ENCODE measurements around the gene LMNTD2. TPM values are rescaled to one million over a fixed set of nuclear protein-coding genes. Genes with fewer than 3 reads are reported as not detected.

The LMNTD2 gene
- total and polyA plus RNA-seq, 2 donors, result 0.37 to 1.2 TPM

GRCh38 chr11:567629-568292, 7.2 kb upstream of the LMNTD2 start:
- Histone ChIP-seq H3K4me1 (ENCODE audit: insufficient read depth) (no peaks in the 10 kb centered on the region), H3K4me3 (ENCODE audit: low read depth, low read length) (peak overlapping the region; percentile 66), H3K36me3 (ENCODE audit: insufficient read depth) (no peaks in the 10 kb centered on the region), H3K27ac (ENCODE audit: low read depth) (peak overlapping the region; percentile 71)
- DNase-seq (ENCODE audit: extremely low spot score), result no peak
- 22% methylated on average over 41 of the region's 41 CpGs for WGBS

DNA sequence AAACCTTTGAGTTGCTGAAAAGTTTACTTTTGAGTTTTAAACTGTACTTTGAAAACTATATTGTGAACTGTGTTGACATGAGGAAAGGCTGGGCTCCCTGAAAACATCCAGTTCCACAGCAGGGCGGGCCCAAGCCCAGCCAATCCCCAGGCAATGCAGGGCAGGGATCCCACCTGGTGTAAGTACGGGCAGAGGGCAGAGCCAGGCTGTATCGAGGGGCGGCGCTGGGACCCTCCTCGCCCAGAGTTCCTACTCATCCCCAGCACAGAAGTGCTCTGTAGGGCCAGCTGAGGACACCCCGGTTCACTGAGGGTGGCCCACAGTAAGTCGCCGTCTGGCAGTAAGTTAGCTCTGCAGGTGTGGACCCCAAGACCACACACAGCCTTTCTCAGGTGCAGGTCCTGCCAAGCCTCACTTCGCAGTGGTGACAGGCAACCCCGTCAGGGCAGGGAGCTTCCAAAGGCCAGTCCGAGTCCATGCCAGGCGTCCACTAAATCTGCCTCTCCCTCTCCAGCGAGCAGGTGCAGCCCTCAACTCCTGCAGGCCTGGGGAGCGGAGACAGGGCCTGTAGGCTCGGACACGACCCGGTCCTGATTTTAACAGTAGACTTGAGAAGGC, 6.6 kb upstream of the LMNTD2 start:
- Histone ChIP-seq H3K36me3 (ENCODE audit: insufficient read depth) (no peaks in the 10 kb centered on the region), H3K27ac (ENCODE audit: low read depth) (no peak overlapping the region), H3K4me3 (ENCODE audit: low read depth, low read length) (no peak overlapping the region), H3K4me1 (ENCODE audit: insufficient read depth) (no peaks in the 10 kb centered on the region)
- 90% methylated on average over 18 of the region's 18 CpGs for WGBS
- no peak for DNase-seq (ENCODE audit: extremely low spot score)

DNA sequence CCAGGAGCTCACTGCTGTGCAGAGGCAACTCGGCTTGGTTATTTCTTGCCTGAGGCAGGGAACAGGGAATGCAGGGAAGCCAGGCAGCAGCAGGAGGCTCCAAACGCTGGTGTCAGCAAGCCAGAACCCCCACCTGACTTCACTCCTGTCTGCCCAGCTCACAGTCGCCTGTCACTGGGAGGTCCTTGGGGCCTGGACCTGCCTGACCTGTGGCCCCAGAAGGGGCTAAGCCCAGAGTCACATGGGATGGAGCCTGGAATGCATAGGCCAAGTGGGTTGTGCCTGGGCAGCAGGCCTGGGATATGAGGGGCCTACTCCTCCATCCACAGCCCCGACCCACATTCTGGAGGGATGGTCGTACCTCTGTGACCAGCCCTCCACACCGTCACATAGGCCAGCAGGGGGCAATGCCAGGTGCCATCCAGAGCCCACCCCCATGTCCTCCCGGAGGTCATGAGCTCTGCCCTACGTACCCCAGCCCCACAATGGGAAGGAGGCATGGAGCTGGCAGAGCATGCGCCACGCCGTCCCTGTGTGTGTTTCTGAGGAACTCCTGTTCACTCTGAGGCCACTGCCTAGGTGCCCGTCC, 5.5 kb upstream of the LMNTD2 start:
- WGBS, result 84% methylated on average over 12 of the region's 12 CpGs
- DNase-seq (ENCODE audit: extremely low spot score), result no peak
- no peaks in the 10 kb centered on the region for H3K4me1 ChIP-seq (ENCODE audit: insufficient read depth)
- no peaks in the 10 kb centered on the region for H3K36me3 ChIP-seq (ENCODE audit: insufficient read depth)
- H3K4me3 ChIP-seq (ENCODE audit: low read depth, low read length), result no peak overlapping the region
- H3K27ac ChIP-seq (ENCODE audit: low read depth), result no peak overlapping the region

DNA sequence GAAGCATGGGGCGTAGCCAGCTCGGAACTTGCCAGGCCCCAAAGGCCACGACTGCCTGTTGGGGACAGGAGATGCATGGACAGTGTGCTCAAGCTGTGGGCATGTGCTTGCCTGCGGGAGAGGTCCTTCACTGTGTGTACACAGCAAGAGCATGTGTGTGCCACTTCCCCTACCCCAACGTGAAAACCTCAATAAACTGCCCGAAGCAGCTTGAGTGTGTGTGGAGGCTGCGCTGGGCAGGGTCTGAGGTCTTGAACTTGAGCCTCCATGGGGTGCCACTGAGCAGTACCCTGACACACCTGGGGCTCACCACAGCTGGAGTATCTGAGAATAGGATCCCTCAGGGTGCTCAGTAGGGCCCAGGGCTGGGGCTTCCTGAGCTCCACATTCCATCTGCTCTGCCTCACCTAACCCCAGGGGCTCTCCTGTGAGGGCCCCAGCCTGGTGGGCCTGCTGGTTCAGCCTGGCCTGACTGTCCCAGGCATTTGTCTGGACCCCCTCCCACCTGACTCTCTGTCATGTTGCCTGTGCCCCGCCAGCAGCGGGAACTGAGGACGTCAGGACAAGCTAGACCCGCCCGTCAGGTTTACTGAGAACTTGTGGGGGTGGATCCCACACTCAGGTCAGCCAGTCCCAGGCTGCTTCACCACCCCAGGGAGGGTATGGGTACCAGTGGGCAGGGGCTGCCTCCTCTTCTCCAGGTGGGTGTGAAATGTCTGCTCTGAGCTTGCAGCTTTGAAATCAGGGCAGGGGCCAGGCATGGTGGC, 3.5 kb upstream of the LMNTD2 start:
- no peak for DNase-seq (ENCODE audit: extremely low spot score)
- Histone ChIP-seq H3K4me3 (ENCODE audit: low read depth, low read length) (no peak overlapping the region), H3K36me3 (ENCODE audit: insufficient read depth) (no peaks in the 10 kb centered on the region), H3K4me1 (ENCODE audit: insufficient read depth) (no peaks in the 10 kb centered on the region), H3K27ac (ENCODE audit: low read depth) (no peak overlapping the region)
- WGBS, result 79% methylated on average over 12 of the region's 12 CpGs

DNA sequence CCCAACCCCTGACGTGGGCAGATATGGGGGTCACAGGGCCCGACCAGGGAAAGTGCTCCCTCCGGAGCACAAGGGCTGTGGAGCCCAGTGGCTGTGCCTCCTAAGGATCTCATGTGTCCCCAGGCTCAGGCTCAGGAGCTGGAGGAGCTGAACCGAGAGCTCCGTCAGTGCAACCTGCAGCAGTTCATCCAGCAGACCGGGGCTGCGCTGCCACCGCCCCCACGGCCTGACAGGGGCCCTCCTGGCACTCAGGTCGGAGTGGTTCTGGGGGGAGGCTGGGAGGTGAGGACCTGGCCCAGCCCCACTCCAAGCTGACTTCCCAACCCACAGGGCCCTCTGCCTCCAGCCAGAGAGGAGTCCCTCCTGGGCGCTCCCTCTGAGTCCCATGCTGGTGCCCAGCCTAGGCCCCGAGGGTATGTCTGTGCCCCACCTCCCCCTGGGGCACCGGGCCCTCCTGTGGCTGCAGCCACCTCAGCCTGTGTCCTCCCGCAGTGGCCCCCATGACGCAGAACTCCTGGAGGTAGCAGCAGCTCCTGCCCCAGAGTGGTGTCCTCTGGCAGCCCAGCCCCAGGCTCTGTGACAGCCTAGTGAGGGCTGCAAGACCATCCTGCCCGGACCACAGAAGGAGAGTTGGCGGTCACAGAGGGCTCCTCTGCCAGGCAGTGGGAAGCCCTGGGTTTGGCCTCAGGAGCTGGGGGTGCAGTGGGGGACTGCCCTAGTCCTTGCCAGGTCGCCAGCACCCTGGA, 2.7 kb upstream of the LMNTD2 start:
- Histone ChIP-seq H3K4me1 (ENCODE audit: insufficient read depth) (no peaks in the 10 kb centered on the region), H3K27ac (ENCODE audit: low read depth) (no peak overlapping the region), H3K4me3 (ENCODE audit: low read depth, low read length) (no peak overlapping the region), H3K36me3 (ENCODE audit: insufficient read depth) (no peaks in the 10 kb centered on the region)
- 88% methylated on average over 18 of the region's 18 CpGs for WGBS
- DNase-seq (ENCODE audit: extremely low spot score), result no peak

DNA sequence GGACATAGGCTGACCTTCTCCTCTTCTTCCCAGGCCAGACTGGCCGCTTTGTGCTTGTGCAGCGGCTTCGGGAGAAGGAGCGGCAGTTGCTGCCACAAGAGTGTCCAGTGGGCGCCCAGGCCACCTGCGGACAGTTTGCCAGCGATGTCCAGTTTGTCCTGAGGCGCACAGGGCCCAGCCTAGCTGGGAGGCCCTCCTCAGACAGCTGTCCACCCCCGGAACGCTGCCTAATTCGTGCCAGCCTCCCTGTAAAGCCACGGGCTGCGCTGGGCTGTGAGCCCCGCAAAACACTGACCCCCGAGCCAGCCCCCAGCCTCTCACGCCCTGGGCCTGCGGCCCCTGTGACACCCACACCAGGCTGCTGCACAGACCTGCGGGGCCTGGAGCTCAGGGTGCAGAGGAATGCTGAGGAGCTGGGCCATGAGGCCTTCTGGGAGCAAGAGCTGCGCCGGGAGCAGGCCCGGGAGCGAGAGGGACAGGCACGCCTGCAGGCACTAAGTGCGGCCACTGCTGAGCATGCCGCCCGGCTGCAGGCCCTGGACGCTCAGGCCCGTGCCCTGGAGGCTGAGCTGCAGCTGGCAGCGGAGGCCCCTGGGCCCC, 1.6 kb upstream of the LMNTD2 start:
- Histone ChIP-seq H3K36me3 (ENCODE audit: insufficient read depth) (no peaks in the 10 kb centered on the region), H3K4me3 (ENCODE audit: low read depth, low read length) (no peak overlapping the region), H3K27ac (ENCODE audit: low read depth) (no peak overlapping the region), H3K4me1 (ENCODE audit: insufficient read depth) (no peaks in the 10 kb centered on the region)
- 94% methylated on average over 29 of the region's 29 CpGs for WGBS
- no peak for DNase-seq (ENCODE audit: extremely low spot score)

DNA sequence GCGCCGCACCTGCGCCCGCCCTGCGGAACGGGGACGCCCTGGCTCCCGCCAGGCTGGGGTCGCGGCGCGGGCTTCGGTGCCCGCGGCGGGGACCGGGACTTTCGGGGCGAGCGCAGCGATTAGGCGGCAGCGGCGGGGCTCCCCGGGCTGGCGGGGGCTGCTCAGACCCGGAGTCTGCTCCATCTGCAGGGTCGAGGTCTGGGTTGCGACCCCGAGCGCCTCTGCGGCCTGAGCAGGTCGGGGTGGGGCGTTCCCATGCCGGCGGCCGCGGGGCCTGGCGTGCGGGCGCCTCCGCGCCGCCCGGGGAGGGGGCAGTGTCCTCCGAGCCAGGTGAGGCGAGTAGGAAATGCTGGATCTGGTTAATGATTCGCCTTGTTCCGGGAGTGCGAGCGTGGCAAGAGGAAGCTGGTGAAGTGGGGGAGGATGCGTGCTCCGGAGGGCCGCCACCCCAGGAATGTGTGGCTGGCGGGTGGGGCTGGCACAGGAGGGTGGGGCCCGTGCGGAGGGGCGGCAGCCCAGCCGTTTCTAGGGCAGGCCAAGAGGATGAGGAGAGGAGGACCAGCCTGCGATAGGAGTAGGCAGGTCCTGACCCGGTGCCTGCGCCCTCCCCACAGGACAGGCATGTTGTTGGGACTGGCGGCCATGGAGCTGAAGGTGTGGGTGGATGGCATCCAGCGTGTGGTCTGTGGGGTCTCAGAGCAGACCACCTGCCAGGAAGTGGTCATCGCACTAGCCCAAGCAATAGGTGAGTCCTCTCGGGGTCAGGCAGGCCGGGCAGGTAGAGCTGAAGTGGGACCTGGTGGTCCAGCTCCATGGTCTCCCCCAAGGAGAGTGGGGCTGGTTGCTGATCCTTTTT, 838 bp upstream of the LMNTD2 start:
- peak overlapping the region; percentile 67 for H3K4me3 ChIP-seq (ENCODE audit: low read depth, low read length)
- no peaks in the 10 kb centered on the region for H3K36me3 ChIP-seq (ENCODE audit: insufficient read depth)
- H3K4me1 ChIP-seq (ENCODE audit: insufficient read depth), result no peaks in the 10 kb centered on the region
- H3K27ac ChIP-seq (ENCODE audit: low read depth), result peak overlapping the region; percentile 87
- WGBS, result 9% methylated on average over 67 of the region's 67 CpGs
- peak; percentile 57 for DNase-seq (ENCODE audit: extremely low spot score)

GRCh38 chr11:559712-560304, 730 bp downstream of the LMNTD2 start:
- no peak overlapping the region for H3K27ac ChIP-seq (ENCODE audit: low read depth)
- H3K36me3 ChIP-seq (ENCODE audit: insufficient read depth), result no peaks in the 10 kb centered on the region

GRCh38 chr11:559020-559620, 1.4 kb downstream of the LMNTD2 start:
- WGBS, result 82% methylated on average over 15 of the region's 15 CpGs
- Histone ChIP-seq H3K4me3 (ENCODE audit: low read depth, low read length) (no peak overlapping the region), H3K27ac (ENCODE audit: low read depth) (no peak overlapping the region), H3K36me3 (ENCODE audit: insufficient read depth) (no peaks in the 10 kb centered on the region), H3K4me1 (ENCODE audit: insufficient read depth) (peaks cover 2% of the 10 kb centered on the region)
- no peak for DNase-seq (ENCODE audit: extremely low spot score)

More at GRCh38 chr11:559712-560304, 730 bp downstream of the LMNTD2 start:
- H3K4me3 ChIP-seq (ENCODE audit: low read depth, low read length), result peak overlapping the region; percentile 67
- no peak for DNase-seq (ENCODE audit: extremely low spot score)
- WGBS, result 77% methylated on average over 18 of the region's 18 CpGs
- peaks cover 2% of the 10 kb centered on the region for H3K4me1 ChIP-seq (ENCODE audit: insufficient read depth)

DNA sequence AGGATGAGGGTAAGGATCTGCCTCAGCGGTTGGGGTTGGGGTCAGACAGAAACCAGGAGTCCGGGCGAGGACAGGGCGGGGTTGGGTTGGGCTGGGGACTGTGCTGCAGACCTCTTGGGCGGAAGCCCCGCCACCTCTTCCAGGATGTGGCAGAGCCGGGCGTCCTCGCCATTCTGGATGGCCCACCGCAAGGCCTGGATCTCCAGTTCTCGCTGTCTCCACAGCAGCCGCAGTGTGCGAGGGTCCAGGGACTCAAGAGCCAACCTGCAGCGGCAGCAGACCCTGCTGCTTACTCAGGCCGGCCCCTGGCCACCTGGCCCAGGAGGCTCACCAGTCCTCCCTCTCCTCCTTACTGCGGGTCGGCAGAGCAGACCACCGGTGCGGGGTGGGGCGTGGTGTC, 2.0 kb downstream of the LMNTD2 start:
- no peak for DNase-seq (ENCODE audit: extremely low spot score)
- no peaks in the 10 kb centered on the region for H3K36me3 ChIP-seq (ENCODE audit: insufficient read depth)
- H3K4me1 ChIP-seq (ENCODE audit: insufficient read depth), result peaks cover 2% of the 10 kb centered on the region
- H3K4me3 ChIP-seq (ENCODE audit: low read depth, low read length), result no peak overlapping the region
- WGBS, result 86% methylated on average over 20 of the region's 20 CpGs
- H3K27ac ChIP-seq (ENCODE audit: low read depth), result no peak overlapping the region

- Histone ChIP-seq H3K36me3 (ENCODE audit: insufficient read depth) (no peaks in the 10 kb centered on the region), H3K4me3 (ENCODE audit: low read depth, low read length) (no peak overlapping the region), H3K27ac (ENCODE audit: low read depth) (no peak overlapping the region), H3K4me1 (ENCODE audit: insufficient read depth) (peaks cover 2% of the 10 kb centered on the region)
- 79% methylated on average over 24 of the region's 24 CpGs for WGBS
- no peak for DNase-seq (ENCODE audit: extremely low spot score)
These were observed 3.0 kb downstream of the LMNTD2 start for GRCh38 chr11:557328-558132.
